GM23338 (cell line): ENCODE measurements around the gene SACS. TPM values are rescaled to one million over a fixed set of nuclear protein-coding genes. Genes with fewer than 3 reads are reported as not detected.

Source experiments
- ATAC-seq: fragments of 200-7000 bp; cut with Tn5 transposase; 3 replicates; pipeline ENCODE4 v1.9.1; 2020
- DNase-seq: peaks from one replicate; pipeline ENCODE4 v3.0.0-alpha.2; 2015; ENCODE audit warnings: low spot score
- H2AFZ ChIP-seq: fragments of 200-600 bp; sonication (generic); 2 replicates; pipeline ENCODE4 v1.8.0; 2016; ENCODE audit warnings: antibody characterized with exemption, mild to moderate bottlenecking, moderate library complexity
- H3F3A ChIP-seq: fragments of 200-600 bp; sonication (generic); replicated peaks from 2 replicates; pipeline ENCODE4 v1.8.0; 2017; ENCODE audit warnings: antibody characterized with exemption, mixed run types, low read depth
- H3K27ac ChIP-seq: fragments of 200-600 bp; sonication (generic); 2 replicates; pipeline ENCODE4 v1.6.1; 2016; ENCODE audit warnings: low read depth
- H3K27me3 ChIP-seq: fragments of 200-600 bp; sonication (generic); 2 replicates; pipeline ENCODE4 v1.8.0; 2016; ENCODE audit warnings: mild to moderate bottlenecking, mixed run types, moderate library complexity; ENCODE audit not compliant: insufficient read depth
- H3K36me3 ChIP-seq: fragments of 200-600 bp; sonication (generic); 2 replicates; pipeline ENCODE4 v1.8.0; 2016; ENCODE audit warnings: mild to moderate bottlenecking; ENCODE audit not compliant: insufficient read depth
- H3K4me1 ChIP-seq: fragments of 200-600 bp; sonication (generic); 2 replicates; pipeline ENCODE4 v1.8.0; 2016; ENCODE audit warnings: mild to moderate bottlenecking, moderate library complexity; ENCODE audit not compliant: insufficient read depth
- H3K4me2 ChIP-seq: fragments of 200-600 bp; sonication (generic); 2 replicates; pipeline ENCODE4 v1.7.1; 2017; ENCODE audit warnings: mixed run types
- H3K4me3 ChIP-seq: fragments of 200-600 bp; sonication (generic); 2 replicates; pipeline ENCODE4 v1.6.1; 2016; ENCODE audit warnings: mixed run types
- H3K79me2 ChIP-seq: fragments of 200-600 bp; sonication (generic); replicated peaks from 2 replicates; pipeline ENCODE4 v1.8.0; 2017; ENCODE audit warnings: mild to moderate bottlenecking; ENCODE audit not compliant: insufficient read depth
- H3K9me2 ChIP-seq: fragments of 200-600 bp; sonication (generic); 2 replicates; pipeline ENCODE4 v1.8.0; 2017; ENCODE audit not compliant: insufficient read depth
- H4K20me1 ChIP-seq: fragments of 200-600 bp; sonication (generic); replicated peaks from 2 replicates; pipeline ENCODE4 v1.8.0; 2017; ENCODE audit warnings: mild to moderate bottlenecking; ENCODE audit not compliant: insufficient read depth
- H3K27ac Mint-ChIP-seq: 2 replicates; pipeline ENCODE4 v1.8.0; 2020; ENCODE audit warnings: inconsistent platforms, mild to moderate bottlenecking, moderate library complexity, mixed read lengths
- H3K27me3 Mint-ChIP-seq: 3 replicates; pipeline ENCODE4 v1.8.0; 2022; ENCODE audit warnings: low read depth, mild to moderate bottlenecking, moderate library complexity, mixed read lengths, inconsistent platforms; ENCODE audit not compliant: insufficient read depth, poor library complexity
- H3K36me3 Mint-ChIP-seq: 3 replicates; pipeline ENCODE4 v1.8.0; 2021; ENCODE audit warnings: low read depth, mild to moderate bottlenecking, inconsistent platforms, moderate library complexity, mixed read lengths
- H3K4me1 Mint-ChIP-seq: 3 replicates; pipeline ENCODE4 v1.8.0; 2020; ENCODE audit warnings: mild to moderate bottlenecking, inconsistent platforms, mixed read lengths
- H3K4me3 Mint-ChIP-seq: 3 replicates; pipeline ENCODE4 v1.8.0; 2021; ENCODE audit warnings: moderate library complexity, mild to moderate bottlenecking, inconsistent platforms, mixed read lengths
- H3K9me3 Mint-ChIP-seq: 3 replicates; pipeline ENCODE4 v1.8.0; 2020; ENCODE audit warnings: moderate library complexity, mild to moderate bottlenecking, inconsistent platforms, mixed read lengths
- CREB1 ChIP-seq: fragments of 250-450 bp; sonication (Bioruptor Pico); IDR thresholded peaks from 2 replicates; pipeline ENCODE4 v1.5.0; 2020; ENCODE audit warnings: low read depth, mild to moderate bottlenecking, moderate library complexity
- ETS1 ChIP-seq: IDR thresholded peaks from 2 replicates; pipeline ENCODE4 v1.6.1; 2016; ENCODE audit warnings: antibody characterized with exemption
- EZH2 ChIP-seq: fragments of 200-600 bp; sonication (generic); IDR thresholded peaks from one replicate; pipeline ENCODE4 v1.8.0; 2017; ENCODE audit warnings: antibody characterized with exemption, mild to moderate bottlenecking, low read depth; ENCODE audit not compliant: unreplicated experiment
- EZH2phosphoT487 ChIP-seq: fragments of 200-600 bp; sonication (generic); IDR thresholded peaks from one replicate; pipeline ENCODE4 v1.8.1; 2018; ENCODE audit warnings: antibody characterized with exemption; ENCODE audit not compliant: unreplicated experiment
- JUNB ChIP-seq: IDR thresholded peaks from one replicate; pipeline ENCODE4 v1.6.1; 2016; ENCODE audit warnings: antibody characterized with exemption; ENCODE audit not compliant: unreplicated experiment
- NANOG ChIP-seq: IDR thresholded peaks from 2 replicates; pipeline ENCODE4 v1.6.1; 2016; ENCODE audit warnings: antibody characterized with exemption, borderline replicate concordance
- POLR2AphosphoS5 ChIP-seq: IDR thresholded peaks from 2 replicates; pipeline ENCODE4 v1.6.1; 2016; ENCODE audit warnings: antibody characterized with exemption, low read depth
- ZNF462 ChIP-seq: fragments of 250-450 bp; sonication (Bioruptor Pico); IDR thresholded peaks from 2 replicates; pipeline ENCODE4 v1.5.0; 2020; ENCODE audit warnings: mild to moderate bottlenecking, moderate library complexity
- polyA plus RNA-seq: library from polyadenylated mRNA; unstranded; fragments of >200 nt; fragmentation: Nextera tagmentation; extraction: Ambion mirVana; gene quantifications from 2 replicates; pipeline ENCODE4 v1.2.1, GENCODE V29; 2016
- total RNA-seq: library from RNA; depleted of rRNA; stranded (reverse); fragments of >200 nt; shearing (Covaris generic); gene quantifications from 2 replicates; pipeline ENCODE4 v1.2.3, GENCODE V29; 2014

Gene SACS
- total and polyA plus RNA-seq, 2 experiments from 2014 or later = 13.8 to 58.7 TPM

GRCh38 chr13:23468811-23469210 is 35.3 kb upstream of the SACS start:
- H3K4me3 ChIP-seq = no peak overlapping the region
- Mint-ChIP-seq H3K27me3 (peaks cover 17% of the 10 kb centered on the region), H3K4me3 (no peak overlapping the region), H3K36me3 (no peaks in the 10 kb centered on the region), H3K9me3 (no peaks in the 10 kb centered on the region), H3K27ac (no peak overlapping the region), H3K4me1 (peaks cover 24% of the 10 kb centered on the region)
- no peak for ATAC-seq
- H2AFZ ChIP-seq = no peak overlapping the region
- H3K79me2 ChIP-seq = no peaks in the 10 kb centered on the region
- DNase-seq = no peak
- no peak overlapping the region for H3K4me2 ChIP-seq
- no peaks in the 10 kb centered on the region for H4K20me1 ChIP-seq
- no peaks in the 10 kb centered on the region for H3K36me3 ChIP-seq
- H3K27me3 ChIP-seq = peaks cover 20% of the 10 kb centered on the region
- H3K4me1 ChIP-seq = peaks cover 28% of the 10 kb centered on the region
- no peak for TF ChIP-seq JUNB
- no peak for TF ChIP-seq POLR2AphosphoS5
- TF ChIP-seq ZNF462 (CRISPR knock-in tag) = no peak
- no peak for TF ChIP-seq NANOG
- no peak for TF ChIP-seq EZH2
- TF ChIP-seq ETS1 = no peak
- TF ChIP-seq EZH2phosphoT487 = no peak
- TF ChIP-seq CREB1 (CRISPR knock-in tag) = no peak
- no peaks in the 10 kb centered on the region for H3K9me2 ChIP-seq
- H3F3A ChIP-seq = no peaks in the 10 kb centered on the region
- H3K27ac ChIP-seq = no peak overlapping the region
